WI38 (cell line): ENCODE measurements around the gene PROC.

Experiments
- H3K4me3 ChIP-seq: 2 replicates; pipeline ENCODE4 v1.5.1; 2011; ENCODE audit warnings: low read depth, mild to moderate bottlenecking, control low read depth, low read length
- TF ChIP-seq, protein P1 (sequence below): IDR thresholded peaks from 2 replicates; pipeline ENCODE4 v1.5.1; 2012; ENCODE audit warnings: low read depth, mild to moderate bottlenecking, control low read depth, low read length

PROC gene

DNA sequence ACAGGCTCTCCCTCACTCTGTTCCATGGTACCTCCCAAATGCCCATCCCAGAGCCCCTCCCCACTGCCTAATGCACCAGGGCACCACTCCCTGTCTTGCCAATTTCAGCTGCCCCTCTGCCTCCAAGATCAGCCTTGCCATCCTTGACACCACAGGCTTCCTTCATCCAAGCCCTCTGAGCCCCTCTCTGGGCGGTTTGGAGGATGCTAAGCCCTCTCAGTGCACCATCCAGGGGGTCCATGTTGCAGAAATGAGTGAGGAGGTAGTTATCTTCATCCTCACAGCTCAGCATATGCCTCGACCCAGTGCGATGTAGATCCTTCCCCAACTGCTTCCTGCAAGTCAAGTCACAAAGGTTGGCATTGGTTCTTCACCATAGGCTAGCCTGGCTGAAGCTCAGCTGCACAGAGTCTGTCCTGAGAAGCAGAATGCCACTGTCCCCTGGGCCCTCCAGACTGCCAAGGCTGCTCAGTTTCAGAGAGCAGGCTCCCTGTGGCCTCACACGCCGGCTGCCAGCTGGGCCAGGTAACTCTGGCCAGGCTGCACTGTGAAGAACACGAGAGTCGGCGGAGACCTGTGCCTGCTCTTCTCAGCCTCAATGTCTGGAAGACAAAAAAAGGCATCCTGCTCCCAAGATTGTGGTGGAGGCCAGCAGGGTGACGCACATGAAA, 20.5 kb upstream of the PROC start:
- TF ChIP-seq, protein P1, sequence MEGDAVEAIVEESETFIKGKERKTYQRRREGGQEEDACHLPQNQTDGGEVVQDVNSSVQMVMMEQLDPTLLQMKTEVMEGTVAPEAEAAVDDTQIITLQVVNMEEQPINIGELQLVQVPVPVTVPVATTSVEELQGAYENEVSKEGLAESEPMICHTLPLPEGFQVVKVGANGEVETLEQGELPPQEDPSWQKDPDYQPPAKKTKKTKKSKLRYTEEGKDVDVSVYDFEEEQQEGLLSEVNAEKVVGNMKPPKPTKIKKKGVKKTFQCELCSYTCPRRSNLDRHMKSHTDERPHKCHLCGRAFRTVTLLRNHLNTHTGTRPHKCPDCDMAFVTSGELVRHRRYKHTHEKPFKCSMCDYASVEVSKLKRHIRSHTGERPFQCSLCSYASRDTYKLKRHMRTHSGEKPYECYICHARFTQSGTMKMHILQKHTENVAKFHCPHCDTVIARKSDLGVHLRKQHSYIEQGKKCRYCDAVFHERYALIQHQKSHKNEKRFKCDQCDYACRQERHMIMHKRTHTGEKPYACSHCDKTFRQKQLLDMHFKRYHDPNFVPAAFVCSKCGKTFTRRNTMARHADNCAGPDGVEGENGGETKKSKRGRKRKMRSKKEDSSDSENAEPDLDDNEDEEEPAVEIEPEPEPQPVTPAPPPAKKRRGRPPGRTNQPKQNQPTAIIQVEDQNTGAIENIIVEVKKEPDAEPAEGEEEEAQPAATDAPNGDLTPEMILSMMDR, result no peak
- no peak overlapping the region for H3K4me3 ChIP-seq

DNA sequence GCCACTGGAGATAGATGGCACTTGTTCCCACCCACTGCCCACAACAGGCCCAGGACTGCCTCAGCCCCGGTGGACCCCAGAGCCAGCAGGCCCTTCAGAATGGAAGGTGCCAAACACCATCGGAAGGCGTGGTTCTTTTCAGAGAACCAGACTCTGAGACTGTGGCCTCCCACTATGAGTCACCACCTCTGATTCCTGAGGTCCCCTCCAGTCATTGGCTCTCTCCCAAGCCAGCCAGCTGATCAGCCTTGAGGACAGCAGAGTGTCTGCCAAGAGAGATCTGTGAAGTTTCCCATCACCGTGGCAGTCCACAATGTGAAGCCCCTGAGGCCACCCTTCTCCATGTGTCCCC, 20.0 kb upstream of the PROC start:
- TF ChIP-seq, protein P1, result no peak

DNA sequence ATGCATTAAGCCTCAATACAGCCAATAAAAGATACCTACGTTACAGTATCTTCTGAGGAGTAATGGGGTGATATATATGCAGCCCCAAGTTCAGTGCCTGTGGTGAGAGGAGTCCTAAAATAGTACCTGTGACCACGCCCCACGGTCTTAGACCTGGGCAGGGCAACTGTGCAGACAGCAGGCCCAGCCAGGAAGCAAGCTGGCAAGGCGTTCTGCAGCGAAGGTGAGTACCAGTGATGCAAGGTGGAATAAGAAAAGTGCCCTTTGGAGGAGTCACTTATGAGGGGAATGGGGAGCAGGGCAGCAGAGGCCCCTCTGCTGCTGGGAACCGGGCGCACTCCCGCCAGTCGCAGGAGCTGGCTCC, 17.7 kb upstream of the PROC start:
- TF ChIP-seq, protein P1, result no peak
- no peak overlapping the region for H3K4me3 ChIP-seq

More for the DNA sequence above, 20.0 kb upstream of the PROC start:
- H3K4me3 ChIP-seq, result no peak overlapping the region

DNA sequence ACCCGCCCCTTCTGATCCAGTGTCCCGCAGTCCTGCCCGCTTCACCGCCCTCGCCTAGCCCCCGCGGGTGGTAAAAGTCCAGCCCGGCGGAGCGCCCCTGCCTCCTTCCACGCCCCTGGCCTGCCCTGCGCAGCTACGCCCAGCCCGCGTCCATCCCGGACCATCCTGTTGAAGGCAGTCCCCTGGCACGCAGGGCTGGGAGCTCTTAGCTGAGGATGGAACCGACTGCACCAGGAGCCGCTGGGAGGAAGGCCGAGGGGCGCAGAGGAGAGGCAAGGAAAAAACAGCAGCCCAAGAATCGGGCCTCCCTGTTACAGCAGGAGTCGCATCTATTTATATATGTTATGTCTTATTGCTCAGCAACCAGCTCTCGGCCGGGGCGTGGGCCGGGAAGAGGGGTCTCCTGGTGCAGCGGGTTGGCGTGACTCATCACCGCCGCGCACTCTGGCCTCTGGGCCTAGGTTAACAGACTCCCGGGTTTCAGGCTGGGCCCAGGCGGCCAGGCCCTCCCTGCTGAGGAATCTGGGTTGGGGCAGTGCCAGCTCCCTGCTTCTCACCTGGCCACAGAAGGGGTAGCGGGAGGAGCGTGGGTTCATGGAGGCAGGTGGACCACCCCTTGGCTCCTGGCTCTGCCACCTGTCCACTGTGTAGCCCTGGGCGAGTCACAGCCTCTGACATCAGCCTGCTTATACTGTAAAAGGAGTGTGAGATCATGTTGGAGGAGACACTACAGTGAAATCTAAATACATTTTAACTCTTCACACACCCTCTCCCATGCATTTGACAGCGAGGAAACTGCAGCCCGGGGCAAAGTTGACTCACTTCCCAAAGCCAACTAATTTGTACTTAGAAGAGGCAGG, 17.1 kb upstream of the PROC start:
- TF ChIP-seq, protein P1, result no peak
- H3K4me3 ChIP-seq, result no peak overlapping the region

DNA sequence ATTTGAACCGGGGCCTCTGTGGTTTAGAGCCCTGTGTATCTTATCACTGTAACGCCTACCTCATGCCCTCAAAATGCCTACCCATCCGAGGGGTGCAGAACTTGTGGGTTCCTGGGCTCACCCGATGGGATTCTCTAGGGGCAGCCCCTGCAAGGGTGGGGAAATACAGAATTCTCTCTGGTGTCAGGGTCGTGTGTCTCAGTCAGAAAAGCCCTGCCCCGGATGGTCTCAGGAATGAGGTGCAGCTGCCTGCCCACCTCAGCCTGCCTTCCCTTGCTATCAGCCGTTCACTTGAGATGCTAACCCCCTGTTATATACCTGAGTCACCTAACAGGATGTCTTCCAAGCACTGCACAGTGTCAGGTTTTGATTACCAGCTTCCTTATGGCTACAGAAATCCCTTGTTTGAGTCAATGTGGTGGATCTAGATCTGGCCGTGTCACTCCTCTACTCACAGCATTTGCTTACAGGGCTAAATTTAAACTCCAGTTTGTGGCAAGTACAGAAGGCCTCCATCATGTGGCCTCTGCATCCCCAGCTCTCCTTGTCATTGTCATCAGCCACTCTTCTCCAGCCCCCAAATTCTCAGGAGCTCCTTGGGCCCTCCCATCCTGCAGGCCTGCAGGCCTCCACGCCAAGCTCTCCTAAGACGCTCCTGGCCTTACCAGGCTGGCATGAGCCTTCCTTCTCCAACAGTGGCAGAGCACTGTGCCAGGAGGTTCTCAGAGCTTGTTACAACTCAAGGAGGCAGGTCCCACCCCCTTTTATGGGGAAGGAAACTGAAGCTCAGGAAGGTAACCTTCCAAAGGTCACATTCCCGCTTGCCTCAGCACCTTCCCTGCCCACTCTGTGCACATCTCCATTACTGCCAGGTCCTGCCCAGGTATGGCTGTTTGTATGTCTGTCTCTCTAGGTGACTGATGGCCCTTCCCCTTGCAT, 16.2 kb upstream of the PROC start:
- H3K4me3 ChIP-seq, result no peak overlapping the region
- TF ChIP-seq, protein P1, result no peak

DNA sequence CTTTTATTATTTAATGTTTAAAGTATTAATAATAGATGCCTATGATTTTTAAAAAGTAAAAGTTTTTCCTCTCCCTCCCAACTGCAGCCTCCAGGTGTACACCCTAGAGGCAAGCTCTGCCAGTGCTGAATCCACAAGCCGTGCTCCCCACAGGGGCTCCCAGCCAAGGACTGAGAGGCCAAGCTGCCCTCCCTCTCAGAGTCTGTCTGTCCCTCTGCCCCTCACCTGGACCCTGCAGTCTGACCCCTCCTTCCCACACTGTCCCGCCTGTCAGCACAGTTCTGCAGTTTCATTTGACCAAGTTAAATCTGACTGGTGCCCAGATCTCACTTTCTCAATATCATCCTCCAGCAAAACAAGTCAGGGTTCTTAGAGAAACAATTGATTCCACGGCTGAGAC, 14.8 kb upstream of the PROC start:
- TF ChIP-seq, protein P1, result no peak
- no peak overlapping the region for H3K4me3 ChIP-seq
